ENCODE data around the gene KHSRP.
"Not testable (repeated sequence)": the region's sequence is repeated elsewhere in the genome, so short reads cannot be mapped to it uniquely, and the experiment has no call there.

KHSRP gene

GRCh38 chr19:6412061-6412446 lies 12.6 kb downstream of the KHSRP start:
- Histone ChIP-seq H3K36me3 (ENCODE audit: insufficient read depth, low read length) (peaks cover 38% of the 10 kb centered on the region; the same call in 1 of the 2 replicates), H3K27ac (no peak overlapping the region), H3K9me3 (ENCODE audit: low read depth, low read length) (no peaks in the 10 kb centered on the region), H3K4me3 (no peak overlapping the region), H3K9ac (ENCODE audit: insufficient read length) (no peak overlapping the region)
- no peak for DNase-seq (ENCODE audit: low read depth, low spot score)
- TF ChIP-seq EZH2 (IDR thresholded peaks at IDR 0.05) (no peak), POLR2AphosphoS5 (IDR thresholded peaks at IDR 0.05; ENCODE audit: borderline replicate concordance, low read depth, low read length) (no peak), FOXP2 (optimal IDR thresholded peaks at IDR 0.05; ENCODE audit: control extremely low read depth, extremely low read length, insufficient read depth) (no peak)

- no peak overlapping the region for H3K9ac ChIP-seq (ENCODE audit: insufficient read length)
- H3K36me3 ChIP-seq (ENCODE audit: insufficient read depth, low read length) = peaks cover 11% of the 10 kb centered on the region; the same call in 1 of the 2 replicates
- TF ChIP-seq POLR2AphosphoS5 (IDR thresholded peaks at IDR 0.05; ENCODE audit: borderline replicate concordance, low read depth, low read length) = no peak
- no peak for TF ChIP-seq EZH2 (IDR thresholded peaks at IDR 0.05)
- no peak for TF ChIP-seq FOXP2 (optimal IDR thresholded peaks at IDR 0.05; ENCODE audit: control extremely low read depth, extremely low read length, insufficient read depth)
- no peak for DNase-seq (ENCODE audit: low read depth, low spot score)
- no peak overlapping the region for H3K27ac ChIP-seq
- H3K4me3 ChIP-seq = no peak overlapping the region
- H3K9me3 ChIP-seq (ENCODE audit: low read depth, low read length) = no peaks in the 10 kb centered on the region
These were observed 15.3 kb downstream of the KHSRP start for GRCh38 chr19:6409346-6409745.

- DNase-seq (ENCODE audit: low read depth, low spot score) = no peak
- H3K36me3 ChIP-seq (ENCODE audit: insufficient read depth, low read length) = no peaks in the 10 kb centered on the region
- H3K27ac ChIP-seq = no peak overlapping the region
- no peaks in the 10 kb centered on the region for H3K9me3 ChIP-seq (ENCODE audit: low read depth, low read length)
- no peak overlapping the region for H3K9ac ChIP-seq (ENCODE audit: insufficient read length)
- no peak for TF ChIP-seq POLR2AphosphoS5 (IDR thresholded peaks at IDR 0.05; ENCODE audit: borderline replicate concordance, low read depth, low read length)
- no peak overlapping the region for H3K4me3 ChIP-seq
These were observed 18.2 kb downstream of the KHSRP start for GRCh38 chr19:6406401-6406800.

- TF ChIP-seq POLR2AphosphoS5 (IDR thresholded peaks at IDR 0.05; ENCODE audit: borderline replicate concordance, low read depth, low read length) (no peak), FOXP2 (optimal IDR thresholded peaks at IDR 0.05; ENCODE audit: control extremely low read depth, extremely low read length, insufficient read depth) (no peak), EZH2 (IDR thresholded peaks at IDR 0.05) (no peak)
- no peaks in the 10 kb centered on the region for H3K9me3 ChIP-seq (ENCODE audit: low read depth, low read length)
- H3K36me3 ChIP-seq (ENCODE audit: insufficient read depth, low read length) = no peaks in the 10 kb centered on the region
- H3K27ac ChIP-seq = no peak overlapping the region
- H3K4me3 ChIP-seq = no peak overlapping the region
- no peak overlapping the region for H3K9ac ChIP-seq (ENCODE audit: insufficient read length)
- DNase-seq (ENCODE audit: low read depth, low spot score) = no peak
These were observed 21.6 kb downstream of the KHSRP start for GRCh38 chr19:6402837-6403608.

- no peak for DNase-seq (ENCODE audit: low read depth, low spot score)
- TF ChIP-seq POLR2AphosphoS5 (IDR thresholded peaks at IDR 0.05; ENCODE audit: borderline replicate concordance, low read depth, low read length) (no peak), FOXP2 (optimal IDR thresholded peaks at IDR 0.05; ENCODE audit: control extremely low read depth, extremely low read length, insufficient read depth) (no peak), EZH2 (IDR thresholded peaks at IDR 0.05) (no peak)
- Histone ChIP-seq H3K9ac (ENCODE audit: insufficient read length) (no peak overlapping the region), H3K4me3 (no peak overlapping the region), H3K9me3 (ENCODE audit: low read depth, low read length) (no peaks in the 10 kb centered on the region), H3K36me3 (ENCODE audit: insufficient read depth, low read length) (no peaks in the 10 kb centered on the region), H3K27ac (no peak overlapping the region)
These were observed 22.6 kb downstream of the KHSRP start for GRCh38 chr19:6402058-6402457.

GRCh38 chr19:6400062-6400944 lies 24.3 kb downstream of the KHSRP start:
- not testable (repeated sequence) for H3K4me3 ChIP-seq; H3K36me3 ChIP-seq (ENCODE audit: insufficient read depth, low read length); H3K9ac ChIP-seq (ENCODE audit: insufficient read length); H3K9me3 ChIP-seq (ENCODE audit: low read depth, low read length); H3K27ac ChIP-seq; DNase-seq (ENCODE audit: low read depth, low spot score)

- peaks cover 7% of the 10 kb centered on the region for H3K36me3 ChIP-seq (ENCODE audit: insufficient read depth, low read length)
- TF ChIP-seq POLR2AphosphoS5 (IDR thresholded peaks at IDR 0.05; ENCODE audit: borderline replicate concordance, low read depth, low read length) (no peak), EZH2 (IDR thresholded peaks at IDR 0.05) (no peak), FOXP2 (optimal IDR thresholded peaks at IDR 0.05; ENCODE audit: control extremely low read depth, extremely low read length, insufficient read depth) (no peak)
- no peak overlapping the region for H3K9ac ChIP-seq (ENCODE audit: insufficient read length)
- no peak overlapping the region for H3K27ac ChIP-seq
- no peaks in the 10 kb centered on the region for H3K9me3 ChIP-seq (ENCODE audit: low read depth, low read length)
- H3K4me3 ChIP-seq = no peak overlapping the region
- DNase-seq (ENCODE audit: low read depth, low spot score) = no peak
These were observed 28.3 kb downstream of the KHSRP start for GRCh38 chr19:6396305-6396704.

GRCh38 chr19:6394831-6395230 lies 29.8 kb downstream of the KHSRP start:
- Histone ChIP-seq H3K27ac (no peak overlapping the region), H3K9ac (ENCODE audit: insufficient read length) (no peak overlapping the region), H3K4me3 (no peak overlapping the region), H3K36me3 (ENCODE audit: insufficient read depth, low read length) (peaks cover 14% of the 10 kb centered on the region), H3K9me3 (ENCODE audit: low read depth, low read length) (no peaks in the 10 kb centered on the region)
- TF ChIP-seq FOXP2 (optimal IDR thresholded peaks at IDR 0.05; ENCODE audit: control extremely low read depth, extremely low read length, insufficient read depth) (no peak), EZH2 (IDR thresholded peaks at IDR 0.05) (no peak), POLR2AphosphoS5 (IDR thresholded peaks at IDR 0.05; ENCODE audit: borderline replicate concordance, low read depth, low read length) (no peak)
- DNase-seq (ENCODE audit: low read depth, low spot score) = no peak
